Stimulated activated CD8-positive, alpha-beta memory T cell treated with anti-CD3 and anti-CD28 coated beads, Interleukin-2, amount 100 ng/mL, for 48 hours (primary cell): ENCODE data around the gene APOB.

Experiments used
- DNase-seq, 2 donors: peaks; one replicate each; pipeline ENCODE4 v3.0.0-alpha.2; 2020; ENCODE audit warnings: low read depth in 2 of 2

The APOB gene

GRCh38 chr2:21017748-21018276, 26.1 kb downstream of the APOB start:
- DNase-seq = no peak

DNA sequence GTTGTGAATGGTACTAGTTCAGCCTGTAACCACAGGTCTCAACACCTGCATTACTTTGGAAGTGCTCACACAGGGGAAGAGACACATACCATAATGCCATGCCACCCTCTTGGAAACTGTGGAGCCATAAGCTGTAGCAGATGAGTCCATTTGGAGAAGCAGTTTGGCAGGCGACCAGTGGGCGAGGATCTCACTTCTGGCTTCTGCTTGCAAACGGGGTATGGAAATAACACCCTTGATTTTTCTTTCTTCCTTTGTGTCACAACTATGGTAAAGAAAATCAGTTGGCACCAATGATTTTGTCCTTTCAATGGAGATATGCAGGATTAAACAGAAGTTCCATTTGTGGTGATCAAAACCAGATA, 28.6 kb downstream of the APOB start:
- DNase-seq = no peak

DNA sequence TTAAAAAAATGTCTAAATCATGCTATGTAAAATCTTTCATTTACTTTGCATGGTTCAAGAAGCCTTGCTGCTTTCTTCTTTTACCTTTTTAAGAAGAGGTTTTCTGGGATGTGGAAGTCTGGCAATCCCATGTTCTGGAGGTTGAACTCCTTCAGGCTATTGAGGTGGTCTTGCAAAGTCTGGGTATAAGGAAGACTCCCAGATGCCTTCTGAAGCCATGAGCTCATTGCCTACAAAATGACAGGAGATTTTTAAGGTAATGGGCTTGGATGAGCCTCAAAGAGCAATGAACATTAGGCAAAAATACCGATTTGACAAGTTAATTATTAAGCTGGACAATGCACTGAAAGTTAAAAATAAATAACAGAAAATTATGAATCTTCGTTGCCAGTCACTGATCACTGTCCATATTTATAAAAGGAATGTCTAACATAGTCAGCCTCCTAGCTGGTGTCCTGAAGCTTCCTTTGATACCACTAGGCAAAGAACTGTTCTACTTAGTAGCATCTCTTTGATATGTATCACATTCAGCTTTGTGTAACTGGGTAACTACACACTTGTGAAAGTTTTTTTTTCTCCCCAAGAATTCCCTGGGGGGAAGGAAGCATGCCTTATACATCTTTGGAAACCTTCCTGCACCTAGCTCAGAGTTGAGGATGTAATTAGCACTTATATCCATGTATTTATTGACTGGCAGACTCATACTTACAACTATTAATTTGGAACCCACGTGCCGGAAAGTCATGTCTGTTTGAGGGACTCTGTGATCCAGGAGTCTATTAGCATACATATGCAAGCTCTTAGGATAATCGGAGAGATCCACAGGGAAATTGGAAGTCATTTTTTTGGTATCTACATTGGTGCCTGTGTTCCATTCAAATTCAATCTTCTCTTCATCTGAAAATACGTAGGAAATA, 29.3 kb downstream of the APOB start:
- DNase-seq = no peak

DNA sequence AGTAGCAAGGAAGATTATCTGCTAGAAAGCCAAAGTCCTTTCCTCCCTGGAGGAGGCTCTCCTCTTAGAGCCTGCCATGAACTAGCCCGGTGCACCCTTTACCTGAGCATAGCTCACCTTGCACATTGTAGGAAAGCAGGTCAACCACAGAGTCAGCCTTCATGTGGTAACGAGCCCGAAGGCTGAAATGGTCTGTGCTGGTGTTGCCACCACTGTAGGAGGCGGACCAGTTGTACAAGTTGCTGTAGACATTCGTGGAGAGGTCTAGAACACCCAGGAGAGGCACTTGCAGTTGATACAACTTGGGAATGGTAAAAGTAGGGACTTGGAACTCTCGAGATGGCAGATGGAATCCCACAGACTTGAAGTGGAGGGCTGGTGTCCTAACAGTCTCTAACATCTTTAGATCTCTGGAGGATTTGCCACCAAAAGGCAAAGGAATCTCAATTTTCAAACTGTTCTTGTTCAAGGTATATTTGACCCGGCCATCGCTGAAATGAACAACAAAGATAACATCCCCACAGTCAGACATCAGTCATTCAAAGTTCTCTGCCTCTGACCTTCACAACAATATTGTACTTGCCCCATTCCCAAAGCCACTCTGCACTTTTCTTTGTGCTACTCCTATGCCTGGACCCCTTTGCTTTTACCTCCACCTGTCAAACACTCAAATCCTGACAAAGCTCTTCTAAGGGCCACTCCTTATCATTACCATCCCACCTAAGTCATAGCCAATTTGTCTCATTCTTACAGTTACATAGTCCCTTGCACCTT, 30.6 kb downstream of the APOB start:
- no peak for DNase-seq

DNA sequence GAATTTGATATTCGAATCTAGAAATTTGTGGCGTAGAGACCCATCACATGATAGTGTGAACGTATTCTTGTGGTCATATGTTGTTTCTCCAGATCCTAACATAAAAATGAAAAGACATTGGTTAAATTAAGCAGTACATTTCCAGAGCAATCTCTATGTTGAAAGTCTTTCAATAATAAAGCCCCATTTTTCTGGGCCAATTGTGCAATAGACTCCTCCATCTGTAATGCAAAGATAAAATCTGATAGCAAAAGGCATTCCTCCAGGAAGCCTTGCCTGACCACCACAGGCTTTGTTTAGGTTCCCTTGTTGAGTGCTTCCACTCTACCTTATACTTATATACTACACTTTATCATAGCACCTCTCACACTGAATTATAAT, 31.3 kb downstream of the APOB start:
- DNase-seq = no peak

GRCh38 chr2:21011876-21012556, 31.9 kb downstream of the APOB start:
- no peak for DNase-seq

- DNase-seq = no peak
Observed at GRCh38 chr2:21011453-21011852, 32.4 kb downstream of the APOB start.

GRCh38 chr2:21010813-21011439, 32.9 kb downstream of the APOB start:
- no peak for DNase-seq

DNA sequence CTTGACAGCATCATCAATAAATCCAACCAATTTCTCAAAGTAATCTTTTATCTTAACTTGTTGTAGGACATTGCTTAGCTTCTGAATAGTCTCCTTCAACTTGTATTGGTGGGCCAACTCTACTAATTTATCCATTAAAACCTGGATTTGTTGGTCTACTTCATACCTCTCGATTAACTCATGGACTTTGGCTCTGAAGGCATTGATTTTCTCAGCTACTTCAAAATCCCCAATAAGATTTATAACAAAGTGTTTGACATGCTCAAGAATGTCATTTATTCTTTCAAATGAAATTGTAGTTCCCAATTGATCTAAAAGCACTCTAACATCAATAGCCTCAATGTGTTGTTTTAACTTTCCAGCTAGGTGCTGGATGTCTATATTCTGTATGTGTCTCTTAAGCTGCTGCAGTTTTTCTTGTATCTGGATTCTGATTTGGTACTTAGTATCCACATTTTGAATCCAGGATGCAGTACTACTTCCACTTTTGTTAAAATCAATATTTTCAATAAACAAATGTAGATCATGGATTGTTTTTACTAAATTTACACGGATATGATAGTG, 34.1 kb downstream of the APOB start:
- no peak for DNase-seq

GRCh38 chr2:21008790-21009661, 34.8 kb downstream of the APOB start:
- DNase-seq = no peak

GRCh38 chr2:21008014-21008789, 35.7 kb downstream of the APOB start:
- no peak for DNase-seq

DNA sequence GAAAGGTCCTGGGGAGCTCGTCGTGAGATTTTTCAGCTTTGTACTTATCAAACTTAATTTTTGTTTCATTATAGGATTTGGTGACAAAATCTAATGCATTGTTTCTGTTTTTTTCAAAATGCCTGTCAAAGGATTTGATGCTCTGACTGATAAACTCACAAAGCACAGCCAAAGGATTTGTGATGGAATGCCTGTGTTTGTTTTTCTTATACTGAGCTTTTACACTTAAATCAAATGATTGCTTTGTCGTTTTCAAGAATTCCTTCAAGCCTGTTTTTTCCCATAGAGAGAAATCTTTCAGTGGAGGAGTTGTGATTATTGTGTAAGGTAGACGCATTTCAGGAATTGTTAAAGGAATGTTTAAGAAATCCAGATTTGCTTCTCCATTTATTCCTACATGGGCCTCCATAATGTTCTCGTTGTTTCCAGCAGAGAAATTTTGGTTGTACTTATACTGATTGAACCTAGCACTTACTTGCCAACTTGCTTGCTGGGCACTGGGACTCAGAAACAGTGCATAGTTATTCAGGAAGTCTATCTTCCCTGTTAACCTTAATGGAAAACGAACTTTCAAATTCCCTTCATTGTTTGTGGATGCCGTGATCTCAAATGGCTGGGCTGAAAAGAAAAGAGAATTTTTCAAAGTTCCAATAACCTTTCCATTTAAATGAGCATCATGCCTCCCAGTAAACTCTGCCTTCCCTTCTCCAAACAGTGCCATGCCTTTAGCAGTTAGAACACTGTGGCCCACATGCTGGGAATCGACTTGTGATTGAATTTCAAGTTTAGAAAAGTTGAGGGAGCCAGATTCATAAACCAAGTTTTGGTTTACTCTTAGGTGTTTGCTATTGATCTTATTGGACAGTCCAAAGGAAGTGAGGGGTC, 36.5 kb downstream of the APOB start:
- no peak for DNase-seq

GRCh38 chr2:21006423-21007128, 37.3 kb downstream of the APOB start:
- DNase-seq = no peak

GRCh38 chr2:21005700-21006422, 38.0 kb downstream of the APOB start:
- DNase-seq = no peak

DNA sequence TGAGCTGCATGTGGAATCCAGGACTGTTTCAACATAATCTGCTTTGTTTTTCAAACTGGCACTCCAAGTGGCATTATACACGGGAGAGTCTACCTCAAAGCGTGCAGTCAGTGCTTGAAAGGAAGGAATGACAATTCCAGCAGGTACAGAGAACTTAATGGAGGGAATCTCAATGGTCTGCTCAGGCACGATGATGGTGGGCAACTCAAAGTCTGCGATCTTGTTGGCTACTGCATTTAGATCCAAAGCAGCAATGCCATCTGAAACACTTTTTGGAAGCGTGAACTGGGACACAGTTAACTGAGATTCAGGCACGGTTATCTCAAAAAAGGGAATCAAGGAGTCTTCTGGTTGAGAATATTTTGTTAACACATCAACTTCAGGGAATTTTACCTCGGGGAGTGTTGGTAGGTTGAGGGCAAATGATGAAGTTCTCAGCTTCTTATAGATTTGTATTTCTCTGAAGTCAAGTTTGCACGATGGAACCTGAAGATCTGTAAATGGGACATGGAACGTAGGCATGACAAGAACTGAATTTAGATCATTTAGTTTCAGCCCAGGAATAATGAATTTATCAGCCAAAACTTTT, 38.7 kb downstream of the APOB start:
- DNase-seq = no peak

DNA sequence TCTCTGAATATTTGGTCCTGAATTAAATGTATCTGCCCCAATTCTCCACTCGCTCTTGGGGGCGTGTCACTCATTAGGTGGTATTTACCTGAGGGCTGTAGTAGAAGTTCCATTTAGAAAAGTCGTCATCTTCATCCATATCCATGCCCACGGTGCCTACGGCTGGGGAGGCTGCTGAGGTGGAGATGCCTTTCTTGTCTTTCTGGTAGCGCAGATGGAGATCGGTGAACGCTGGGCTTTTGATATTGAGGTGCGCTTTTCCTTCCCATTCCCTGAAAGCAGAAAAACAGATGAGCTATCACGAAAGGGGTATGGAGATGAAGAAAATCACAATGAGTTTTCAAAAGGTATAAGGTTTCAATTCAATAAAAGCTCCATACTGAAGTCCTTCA, 39.7 kb downstream of the APOB start:
- DNase-seq = no peak

DNA sequence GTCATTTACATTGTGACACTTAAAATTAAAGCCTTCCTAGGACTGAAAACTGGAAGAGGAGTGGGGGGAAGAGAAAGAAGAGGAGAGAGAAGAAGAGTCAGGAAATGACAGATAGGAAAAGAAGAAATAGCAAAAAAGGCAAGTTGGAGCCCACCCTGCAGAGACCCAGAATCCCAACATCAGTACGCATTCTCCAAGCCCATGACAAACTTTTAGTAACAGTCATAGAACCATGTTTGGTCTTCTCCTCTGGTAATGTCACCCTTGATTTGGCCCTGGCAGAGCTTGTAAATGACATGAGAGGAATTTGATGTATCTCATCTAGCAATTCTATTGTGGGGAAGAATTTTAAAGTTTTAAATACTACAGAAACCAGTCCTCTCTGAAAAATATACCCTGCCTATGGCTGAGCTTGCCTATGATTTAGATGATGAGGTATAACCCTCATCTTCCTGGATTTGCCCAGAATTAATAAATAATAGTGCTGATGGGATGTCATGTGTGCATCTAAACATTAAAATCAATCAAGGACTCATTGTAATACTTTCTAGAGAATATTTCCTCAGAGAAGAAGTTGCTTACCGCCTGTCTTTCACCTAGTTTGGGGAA, 40.2 kb downstream of the APOB start:
- DNase-seq = no peak
